DND-41 (cell line): ENCODE data around the gene RICTOR.

ENCODE experiments used
- ATAC-seq: fragments of 200-7000 bp; cut with Tn5 transposase; 3 replicates; pipeline ENCODE4 v1.9.1; 2021; ENCODE audit warnings: low read depth; ENCODE audit not compliant: insufficient read depth
- DNase-seq: peaks from one replicate; pipeline ENCODE4 v3.0.0-alpha.2; 2020
- H2AFZ ChIP-seq: 2 replicates; pipeline ENCODE4 v1.6.0; 2012; ENCODE audit warnings: low read depth, low read length
- H3K27ac ChIP-seq: 2 replicates; pipeline ENCODE4 v1.5.1; 2012; ENCODE audit warnings: low read length, inconsistent platforms
- H3K27me3 ChIP-seq: fragments of 200-600 bp; sonication (generic); 2 replicates; pipeline ENCODE4 v1.6.0; 2012; ENCODE audit warnings: low read length, mild to moderate bottlenecking, inconsistent platforms; ENCODE audit not compliant: insufficient read depth, poor library complexity
- H3K36me3 ChIP-seq: 2 replicates; pipeline ENCODE4 v1.5.1; 2012; ENCODE audit warnings: low read length, inconsistent platforms; ENCODE audit not compliant: insufficient read depth
- H3K4me1 ChIP-seq: 2 replicates; pipeline ENCODE4 v1.5.1; 2012; ENCODE audit warnings: mild to moderate bottlenecking, low read length; ENCODE audit not compliant: insufficient read depth
- H3K4me2 ChIP-seq: 2 replicates; pipeline ENCODE4 v1.6.0; 2012; ENCODE audit warnings: mild to moderate bottlenecking, moderate library complexity, low read length, inconsistent platforms; ENCODE audit not compliant: insufficient read depth
- H3K4me3 ChIP-seq, 2 experiments: fragments of 200-600 bp in 1 of 2; shearing (Covaris generic) in 1 of 2; 2 replicates each; pipeline ENCODE4 v1.5.1; 2012 to 2016; ENCODE audit warnings: inconsistent platforms in 2 of 2, low read length in 2 of 2, mild to moderate bottlenecking in 2 of 2, low read depth in 1 of 2, moderate library complexity in 1 of 2
- H3K79me2 ChIP-seq: 2 replicates; pipeline ENCODE4 v1.6.0; 2012; ENCODE audit warnings: low read length, inconsistent platforms; ENCODE audit not compliant: insufficient read depth
- H3K9ac ChIP-seq: 2 replicates; pipeline ENCODE4 v1.6.0; 2012; ENCODE audit warnings: low read depth, mild to moderate bottlenecking, inconsistent platforms, low read length, moderate library complexity
- H3K9me3 ChIP-seq: 2 replicates; pipeline ENCODE4 v1.5.1; 2012; ENCODE audit warnings: low read length, moderate library complexity, mild to moderate bottlenecking, inconsistent platforms; ENCODE audit not compliant: insufficient read depth, severe bottlenecking
- H4K20me1 ChIP-seq: 2 replicates; pipeline ENCODE4 v1.6.0; 2012; ENCODE audit warnings: low read length; ENCODE audit not compliant: insufficient read depth
- EZH2 ChIP-seq: IDR thresholded peaks from 3 replicates; pipeline ENCODE4 v1.6.1; 2012; ENCODE audit warnings: borderline replicate concordance, low read depth, mild to moderate bottlenecking, moderate library complexity, low read length, inconsistent platforms; ENCODE audit not compliant: severe bottlenecking
- TF ChIP-seq, protein P1 (sequence below): IDR thresholded peaks from 2 replicates; pipeline ENCODE4 v1.5.1; 2012; ENCODE audit warnings: borderline replicate concordance, low read length, moderate library complexity, mild to moderate bottlenecking; ENCODE audit not compliant: poor library complexity, severe bottlenecking; ENCODE audit errors: extremely low read depth

The RICTOR gene

DNA sequence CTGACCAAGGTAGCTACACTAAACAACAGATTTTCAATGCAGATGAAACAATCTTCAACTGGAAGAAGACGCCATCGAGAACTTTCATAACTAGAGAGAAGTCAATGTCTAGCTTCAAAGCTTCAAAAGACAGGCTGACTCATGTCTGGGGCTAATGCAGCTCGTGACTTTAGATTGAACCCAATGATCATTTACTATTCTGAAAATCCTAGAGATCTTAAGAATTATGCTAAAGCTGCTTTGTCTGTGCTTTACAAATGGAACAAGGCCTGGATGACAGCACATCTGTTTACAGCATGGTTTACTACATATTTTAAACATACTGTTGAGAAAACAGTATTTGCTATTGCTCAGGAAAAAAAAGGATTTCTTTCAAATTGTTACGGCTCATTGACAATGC lies 54.9 kb downstream of the RICTOR start:
- no peaks in the 10 kb centered on the region for H3K27me3 ChIP-seq
- peaks cover 55% of the 10 kb centered on the region for H3K36me3 ChIP-seq
- H2AFZ ChIP-seq, result no peak overlapping the region
- ATAC-seq (no peak), DNase-seq (no peak)
- peaks cover 76% of the 10 kb centered on the region for H3K79me2 ChIP-seq
- H3K9ac ChIP-seq, result no peak overlapping the region
- peaks cover 19% of the 10 kb centered on the region for H4K20me1 ChIP-seq
- no peaks in the 10 kb centered on the region for H3K9me3 ChIP-seq
- H3K4me2 ChIP-seq, result no peak overlapping the region
- TF ChIP-seq, protein P1, sequence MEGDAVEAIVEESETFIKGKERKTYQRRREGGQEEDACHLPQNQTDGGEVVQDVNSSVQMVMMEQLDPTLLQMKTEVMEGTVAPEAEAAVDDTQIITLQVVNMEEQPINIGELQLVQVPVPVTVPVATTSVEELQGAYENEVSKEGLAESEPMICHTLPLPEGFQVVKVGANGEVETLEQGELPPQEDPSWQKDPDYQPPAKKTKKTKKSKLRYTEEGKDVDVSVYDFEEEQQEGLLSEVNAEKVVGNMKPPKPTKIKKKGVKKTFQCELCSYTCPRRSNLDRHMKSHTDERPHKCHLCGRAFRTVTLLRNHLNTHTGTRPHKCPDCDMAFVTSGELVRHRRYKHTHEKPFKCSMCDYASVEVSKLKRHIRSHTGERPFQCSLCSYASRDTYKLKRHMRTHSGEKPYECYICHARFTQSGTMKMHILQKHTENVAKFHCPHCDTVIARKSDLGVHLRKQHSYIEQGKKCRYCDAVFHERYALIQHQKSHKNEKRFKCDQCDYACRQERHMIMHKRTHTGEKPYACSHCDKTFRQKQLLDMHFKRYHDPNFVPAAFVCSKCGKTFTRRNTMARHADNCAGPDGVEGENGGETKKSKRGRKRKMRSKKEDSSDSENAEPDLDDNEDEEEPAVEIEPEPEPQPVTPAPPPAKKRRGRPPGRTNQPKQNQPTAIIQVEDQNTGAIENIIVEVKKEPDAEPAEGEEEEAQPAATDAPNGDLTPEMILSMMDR, result no peak
- TF ChIP-seq EZH2, result no peak
- no peak overlapping the region for H3K4me3 ChIP-seq
- peaks cover 24% of the 10 kb centered on the region for H3K4me1 ChIP-seq
- no peak overlapping the region for H3K27ac ChIP-seq

DNA sequence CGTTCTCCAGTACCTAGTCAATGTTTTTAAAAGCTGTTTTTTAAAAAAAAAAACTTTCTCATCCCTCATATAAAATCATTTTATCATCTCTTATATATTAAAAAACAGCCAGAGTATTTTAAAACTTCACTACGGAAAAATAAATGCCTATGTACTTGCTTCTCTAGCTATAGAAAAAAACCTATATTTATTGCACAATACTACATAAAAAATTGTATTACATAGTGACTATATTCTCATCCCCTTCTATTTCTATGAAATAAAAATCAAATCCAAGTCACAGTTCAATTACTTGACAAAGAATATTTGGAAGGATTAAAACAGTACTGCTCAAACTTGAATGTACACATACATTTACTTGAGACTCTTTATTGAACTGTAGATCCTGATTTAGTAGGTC lies 56.7 kb downstream of the RICTOR start:
- Histone ChIP-seq H3K4me3 (no peak overlapping the region), H3K4me2 (no peak overlapping the region), H3K36me3 (peaks cover 71% of the 10 kb centered on the region), H3K4me1 (peaks cover 24% of the 10 kb centered on the region), H3K27me3 (no peaks in the 10 kb centered on the region), H4K20me1 (peaks cover 13% of the 10 kb centered on the region), H2AFZ (no peak overlapping the region), H3K79me2 (peaks cover 71% of the 10 kb centered on the region), H3K9ac (no peak overlapping the region), H3K27ac (no peak overlapping the region), H3K9me3 (peaks cover 8% of the 10 kb centered on the region)
- TF ChIP-seq EZH2, result no peak
- TF ChIP-seq, protein P1, result no peak
- DNase-seq (no peak), ATAC-seq (no peak)

DNA sequence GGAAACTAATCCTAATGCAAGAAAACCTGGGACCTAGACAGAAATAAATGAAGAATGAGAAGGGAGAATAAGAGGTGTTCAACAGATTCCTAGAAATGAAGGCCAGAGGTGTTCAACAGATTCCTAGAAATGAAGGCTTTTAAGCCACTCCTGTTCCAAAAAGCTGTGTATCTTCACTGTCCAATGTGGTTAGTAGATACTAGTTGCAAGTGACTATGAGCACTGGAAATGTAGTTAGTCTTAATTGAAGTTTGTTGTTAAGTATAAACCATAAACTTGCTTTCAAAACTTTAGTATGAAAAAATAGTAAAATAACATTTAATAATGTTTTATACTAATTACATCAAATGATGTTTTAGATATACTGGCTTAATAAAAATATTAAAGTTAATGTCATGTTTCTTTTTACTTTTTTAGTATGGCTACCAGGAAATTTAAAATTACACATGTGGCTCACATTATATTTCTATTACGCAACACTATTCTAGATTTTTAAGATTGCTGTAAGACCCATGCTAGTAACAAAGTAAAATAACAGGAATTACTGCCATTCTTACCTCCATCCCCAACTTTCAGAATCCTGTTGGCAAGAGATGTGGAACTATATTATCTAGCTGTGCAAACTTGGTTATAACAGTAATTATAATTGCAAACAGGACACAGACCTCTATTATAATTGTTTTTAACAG lies 57.5 kb downstream of the RICTOR start:
- Histone ChIP-seq H3K36me3 (peaks cover 75% of the 10 kb centered on the region), H3K4me2 (no peak overlapping the region)

More for the DNA sequence above, 57.5 kb downstream of the RICTOR start:
- Histone ChIP-seq H3K27ac (0 out of 2 replicates have a peak overlapping the region, but pooled peaks have one; percentile 47), H3K79me2 (peaks cover 68% of the 10 kb centered on the region), H3K4me3 (no peak overlapping the region), H4K20me1 (peaks cover 8% of the 10 kb centered on the region; the same call in 1 of the 2 replicates), H3K4me1 (peaks cover 24% of the 10 kb centered on the region), H3K9me3 (peaks cover 16% of the 10 kb centered on the region), H3K9ac (no peak overlapping the region), H2AFZ (no peak overlapping the region), H3K27me3 (no peaks in the 10 kb centered on the region)
- DNase-seq (no peak), ATAC-seq (peak; percentile 79)
- TF ChIP-seq, protein P1, result no peak
- TF ChIP-seq EZH2, result no peak
